Osteocyte (in vitro differentiated cells): ENCODE results near the gene ATP6V1B1. TPM values are rescaled to one million over a fixed set of nuclear protein-coding genes. Genes with fewer than 3 reads are reported as not detected.
"Not testable (repeated sequence)": the region's sequence is repeated elsewhere in the genome, so short reads cannot be mapped to it uniquely, and the experiment has no call there.

Experiments used
- DNase-seq: peaks from one replicate; pipeline ENCODE4 v3.0.0; 2021; ENCODE audit warnings: mixed read lengths; ENCODE audit not compliant: unreplicated experiment; ENCODE audit errors: extremely low spot score
- H3K27ac Mint-ChIP-seq: one replicate; pipeline ENCODE4 v1.8.0; 2021; ENCODE audit warnings: mild to moderate bottlenecking, mixed read lengths; ENCODE audit not compliant: unreplicated experiment
- H3K27me3 Mint-ChIP-seq: one replicate; pipeline ENCODE4 v1.8.0; 2021; ENCODE audit warnings: mixed read lengths; ENCODE audit not compliant: unreplicated experiment
- H3K36me3 Mint-ChIP-seq: one replicate; pipeline ENCODE4 v1.8.0; 2021; ENCODE audit warnings: mixed read lengths; ENCODE audit not compliant: unreplicated experiment
- H3K4me1 Mint-ChIP-seq: one replicate; pipeline ENCODE4 v1.8.0; 2021; ENCODE audit warnings: mixed read lengths; ENCODE audit not compliant: unreplicated experiment
- H3K4me3 Mint-ChIP-seq: one replicate; pipeline ENCODE4 v1.8.0; 2021; ENCODE audit warnings: mild to moderate bottlenecking, moderate library complexity, mixed read lengths; ENCODE audit not compliant: unreplicated experiment
- H3K9me3 Mint-ChIP-seq: one replicate; pipeline ENCODE4 v1.8.0; 2021; ENCODE audit warnings: mixed read lengths; ENCODE audit not compliant: unreplicated experiment
- CTCF ChIP-seq: fragments of 200-600 bp; sonication (generic); IDR thresholded peaks from 2 replicates; pipeline ENCODE4 v1.5.0; 2021; ENCODE audit warnings: antibody characterized with exemption, mild to moderate bottlenecking, moderate library complexity
- total RNA-seq: library from RNA; stranded (reverse); gene quantifications from 2 replicates; pipeline ENCODE4 v1.2.1, GENCODE V29; 2021

Gene ATP6V1B1
- total RNA-seq, 1 donor from 2014 or later = 6.3 TPM

GRCh38 chr2:70995426-70995729 is 59.7 kb downstream of the ATP6V1B1 start:
- DNase-seq = peak; percentile 80
- peak; percentile 39 for TF ChIP-seq CTCF
- Mint-ChIP-seq H3K36me3 (peaks cover 4% of the 10 kb centered on the region), H3K4me3 (peak overlapping the region; percentile 78), H3K4me1 (peaks cover 19% of the 10 kb centered on the region), H3K9me3 (no peaks in the 10 kb centered on the region), H3K27ac (no peak overlapping the region), H3K27me3 (peaks cover 3% of the 10 kb centered on the region)

- Mint-ChIP-seq H3K4me1 (peaks cover 11% of the 10 kb centered on the region), H3K27me3 (peaks cover 12% of the 10 kb centered on the region)
- not testable (repeated sequence) for DNase-seq, H3K27ac Mint-ChIP-seq, H3K36me3 Mint-ChIP-seq, H3K4me3 Mint-ChIP-seq, H3K9me3 Mint-ChIP-seq
These were observed 63.2 kb downstream of the ATP6V1B1 start for GRCh38 chr2:70998885-70999284.

- TF ChIP-seq CTCF = no peak
- DNase-seq = no peak
- no peaks in the 10 kb centered on the region for H3K9me3 Mint-ChIP-seq
- H3K36me3 Mint-ChIP-seq = no peaks in the 10 kb centered on the region
- no peak overlapping the region for H3K27ac Mint-ChIP-seq
- H3K4me3 Mint-ChIP-seq = no peak overlapping the region
- H3K27me3 Mint-ChIP-seq = peaks cover 16% of the 10 kb centered on the region
- peaks cover 10% of the 10 kb centered on the region for H3K4me1 Mint-ChIP-seq
These were observed 63.7 kb downstream of the ATP6V1B1 start for GRCh38 chr2:70999362-70999761.

- not testable (repeated sequence) for H3K27ac Mint-ChIP-seq, H3K36me3 Mint-ChIP-seq, DNase-seq, H3K4me3 Mint-ChIP-seq, H3K9me3 Mint-ChIP-seq
- Mint-ChIP-seq H3K4me1 (peaks cover 10% of the 10 kb centered on the region), H3K27me3 (peaks cover 21% of the 10 kb centered on the region)
These were observed 64.2 kb downstream of the ATP6V1B1 start for GRCh38 chr2:70999931-71000330.

- no peaks in the 10 kb centered on the region for H3K36me3 Mint-ChIP-seq
- DNase-seq = peak; percentile 89
- peaks cover 9% of the 10 kb centered on the region for H3K4me1 Mint-ChIP-seq
- peak overlapping the region; percentile 42 for H3K4me3 Mint-ChIP-seq
- peaks cover 32% of the 10 kb centered on the region for H3K27me3 Mint-ChIP-seq
- TF ChIP-seq CTCF = peak; percentile 95
- H3K27ac Mint-ChIP-seq = peak overlapping the region; percentile 56
- no peaks in the 10 kb centered on the region for H3K9me3 Mint-ChIP-seq
These were observed 65.3 kb downstream of the ATP6V1B1 start for GRCh38 chr2:71000780-71001591.

GRCh38 chr2:71001592-71001927 is 65.9 kb downstream of the ATP6V1B1 start:
- H3K4me1 Mint-ChIP-seq = peaks cover 9% of the 10 kb centered on the region
- no peak for DNase-seq

More at GRCh38 chr2:71001592-71001927, 65.9 kb downstream of the ATP6V1B1 start:
- no peak overlapping the region for H3K27ac Mint-ChIP-seq
- H3K9me3 Mint-ChIP-seq = no peaks in the 10 kb centered on the region
- no peak for TF ChIP-seq CTCF
- H3K27me3 Mint-ChIP-seq = peaks cover 32% of the 10 kb centered on the region
- no peaks in the 10 kb centered on the region for H3K36me3 Mint-ChIP-seq
- H3K4me3 Mint-ChIP-seq = no peak overlapping the region
